HG03159 (cell line): ENCODE data around the gene CPEB3.
"Not testable (repeated sequence)": the region's sequence is repeated elsewhere in the genome, so short reads cannot be mapped to it uniquely, and the experiment has no call there.

Experiments
- ATAC-seq: cut with Tn5 transposase; IDR thresholded peaks from one replicate; pipeline ENCODE4 v1.9.1; 2021; ENCODE audit warnings: mild to moderate bottlenecking, moderate library complexity; ENCODE audit not compliant: unreplicated experiment

The CPEB3 gene

GRCh38 chr10:92047215-92047614 is 243.7 kb downstream of the CPEB3 start:
- no peak for ATAC-seq

GRCh38 chr10:92045641-92046106 is 245.2 kb downstream of the CPEB3 start:
- no peak for ATAC-seq

GRCh38 chr10:92042541-92042940 is 248.3 kb downstream of the CPEB3 start:
- ATAC-seq, result no peak

- no peak for ATAC-seq
Measured at GRCh38 chr10:92038949-92039348, 251.9 kb downstream of the CPEB3 start.

GRCh38 chr10:92033070-92033469 is 257.8 kb downstream of the CPEB3 start:
- ATAC-seq, result not testable (repeated sequence)

- ATAC-seq, result no peak
Measured at GRCh38 chr10:92031580-92031979, 259.3 kb downstream of the CPEB3 start.

GRCh38 chr10:92027141-92027540 is 263.7 kb downstream of the CPEB3 start:
- no peak for ATAC-seq

GRCh38 chr10:92025340-92025739 is 265.5 kb downstream of the CPEB3 start:
- ATAC-seq, result not testable (repeated sequence)

- no peak for ATAC-seq
Measured at GRCh38 chr10:92024700-92025099, 266.2 kb downstream of the CPEB3 start.

- ATAC-seq, result no peak
Measured at GRCh38 chr10:92014620-92015019, 276.3 kb downstream of the CPEB3 start.

- no peak for ATAC-seq
Measured at GRCh38 chr10:92011560-92012214, 279.2 kb downstream of the CPEB3 start.

GRCh38 chr10:92010047-92010735 is 280.7 kb downstream of the CPEB3 start:
- no peak for ATAC-seq

- no peak for ATAC-seq
Measured at GRCh38 chr10:92009445-92009844, 281.4 kb downstream of the CPEB3 start.

GRCh38 chr10:92005978-92006377 is 284.9 kb downstream of the CPEB3 start:
- no peak for ATAC-seq

- ATAC-seq, result no peak
Measured at GRCh38 chr10:92003258-92003657, 287.6 kb downstream of the CPEB3 start.

- ATAC-seq, result no peak
Measured at GRCh38 chr10:92001995-92002394, 288.9 kb downstream of the CPEB3 start.

- no peak for ATAC-seq
Measured at GRCh38 chr10:92001581-92001980, 289.3 kb downstream of the CPEB3 start.
